GM12864 (cell line): ENCODE measurements around the gene CAND2.

Experiments used
- DNase-seq: peaks from one replicate; pipeline ENCODE4 v3.0.0-alpha.2; 2011; ENCODE audit warnings: low read depth
- H3K4me3 ChIP-seq: 2 replicates; pipeline ENCODE4 v1.5.1; 2011; ENCODE audit warnings: mild to moderate bottlenecking, low read depth, low read length, control low read depth
- CTCF ChIP-seq: IDR thresholded peaks from 2 replicates; pipeline ENCODE4 v1.5.1; 2011; ENCODE audit warnings: low read depth, mild to moderate bottlenecking, moderate library complexity, low read length, control low read depth, inconsistent platforms; ENCODE audit errors: missing control alignments

Gene CAND2

GRCh38 chr3:12862387-12862786 is 65.9 kb downstream of the CAND2 start:
- DNase-seq: no peak
- no peak for TF ChIP-seq CTCF
- H3K4me3 ChIP-seq: no peak overlapping the region

GRCh38 chr3:12865271-12865670 is 68.8 kb downstream of the CAND2 start:
- no peak for TF ChIP-seq CTCF
- H3K4me3 ChIP-seq: no peak overlapping the region
- no peak for DNase-seq

GRCh38 chr3:12866836-12867235 is 70.4 kb downstream of the CAND2 start:
- TF ChIP-seq CTCF: no peak
- no peak for DNase-seq

GRCh38 chr3:12868039-12869034 is 71.9 kb downstream of the CAND2 start:
- DNase-seq: peak; percentile 31
- peak overlapping the region; percentile 33 for H3K4me3 ChIP-seq
- TF ChIP-seq CTCF: peak; percentile 94

More at GRCh38 chr3:12866836-12867235, 70.4 kb downstream of the CAND2 start:
- no peak overlapping the region for H3K4me3 ChIP-seq

GRCh38 chr3:12869035-12869621 is 72.6 kb downstream of the CAND2 start:
- H3K4me3 ChIP-seq: peak overlapping the region; percentile 33
- no peak for DNase-seq
- TF ChIP-seq CTCF: no peak

- DNase-seq: peak; percentile 24
- no peak overlapping the region for H3K4me3 ChIP-seq
- no peak for TF ChIP-seq CTCF
These were observed 74.5 kb downstream of the CAND2 start for GRCh38 chr3:12870942-12871341.
